HG03558 (cell line): ENCODE data around the gene LSM3.

ENCODE experiments used
- ATAC-seq: cut with Tn5 transposase; IDR thresholded peaks from one replicate; pipeline ENCODE4 v1.9.1; 2021; ENCODE audit warnings: moderate number of reproducible peaks; ENCODE audit not compliant: unreplicated experiment; ENCODE audit errors: extremely low read depth

Gene LSM3

GRCh38 chr3:14142567-14143270, 35.9 kb upstream of the LSM3 start:
- ATAC-seq = no peak

- no peak for ATAC-seq
These were observed 35.1 kb upstream of the LSM3 start for GRCh38 chr3:14143271-14144225.

GRCh38 chr3:14144423-14145075, 34.1 kb upstream of the LSM3 start:
- peak; percentile 74 for ATAC-seq

GRCh38 chr3:14145236-14145635, 33.4 kb upstream of the LSM3 start:
- ATAC-seq = no peak

GRCh38 chr3:14145670-14146380, 32.8 kb upstream of the LSM3 start:
- no peak for ATAC-seq

GRCh38 chr3:14146381-14147065, 32.1 kb upstream of the LSM3 start:
- no peak for ATAC-seq

- ATAC-seq = no peak
These were observed 31.6 kb upstream of the LSM3 start for GRCh38 chr3:14147066-14147435.

- no peak for ATAC-seq
These were observed 31.0 kb upstream of the LSM3 start for GRCh38 chr3:14147617-14148016.

- no peak for ATAC-seq
These were observed 30.3 kb upstream of the LSM3 start for GRCh38 chr3:14148041-14148985.

- no peak for ATAC-seq
These were observed 28.5 kb upstream of the LSM3 start for GRCh38 chr3:14150078-14150477.

- ATAC-seq = no peak
These were observed 28.0 kb upstream of the LSM3 start for GRCh38 chr3:14150491-14151230.

GRCh38 chr3:14151471-14152083, 27.0 kb upstream of the LSM3 start:
- no peak for ATAC-seq

- no peak for ATAC-seq
These were observed 26.2 kb upstream of the LSM3 start for GRCh38 chr3:14152233-14152962.

- ATAC-seq = no peak
These were observed 25.7 kb upstream of the LSM3 start for GRCh38 chr3:14152963-14153355.

GRCh38 chr3:14153663-14154062, 25.0 kb upstream of the LSM3 start:
- ATAC-seq = no peak

GRCh38 chr3:14154276-14154675, 24.3 kb upstream of the LSM3 start:
- no peak for ATAC-seq

- no peak for ATAC-seq
These were observed 23.6 kb upstream of the LSM3 start for GRCh38 chr3:14154895-14155440.
